Activated B cell treated with CpG ODN at 0.5 μM for 24 hours (primary cell): ENCODE data around the gene BPGM. TPM values are rescaled to one million over a fixed set of nuclear protein-coding genes. Genes with fewer than 3 reads are reported as not detected.

Experiments used
- ATAC-seq: fragments of 200-7000 bp; cut with Tn5 transposase; one replicate; pipeline ENCODE4 v1.10.0; 2021; ENCODE audit warnings: low read depth, mild to moderate bottlenecking, moderate library complexity
- CTCF ChIA-PET: fragments of 350-600 bp; sonication (Branson Sonifier 250); formaldehyde crosslinking; loops from one replicate; lab custom pipeline; 2021; ENCODE audit warnings: antibody characterized with exemption; lab: Charles Lee
- POLR2A ChIA-PET: fragments of 350-600 bp; sonication (Branson Sonifier 250); formaldehyde crosslinking; loops from one replicate; lab custom pipeline; 2021; ENCODE audit warnings: antibody characterized with exemption; lab: Charles Lee
- DNase-seq: peaks from one replicate; pipeline ENCODE4 v3.0.0; 2022
- H3K27ac Mint-ChIP-seq: one replicate; pipeline ENCODE4 v1.8.0; 2020; ENCODE audit warnings: mixed read lengths
- H3K27me3 Mint-ChIP-seq: one replicate; pipeline ENCODE4 v1.8.0; 2021; ENCODE audit warnings: mixed read lengths
- H3K36me3 Mint-ChIP-seq: one replicate; pipeline ENCODE4 v1.8.0; 2021; ENCODE audit warnings: low read depth, mixed read lengths
- H3K4me1 Mint-ChIP-seq: one replicate; pipeline ENCODE4 v1.8.0; 2021; ENCODE audit warnings: mixed read lengths
- H3K4me3 Mint-ChIP-seq: one replicate; pipeline ENCODE4 v1.8.0; 2020; ENCODE audit warnings: mild to moderate bottlenecking, mixed read lengths
- H3K9me3 Mint-ChIP-seq: one replicate; pipeline ENCODE4 v1.8.0; 2020; ENCODE audit warnings: mixed read lengths
- CTCF ChIP-seq: fragments of 200-600 bp; IDR thresholded peaks from one replicate; pipeline ENCODE4 v1.8.0; 2022; ENCODE audit warnings: antibody characterized with exemption, mild to moderate bottlenecking
- intact Hi-C: fragments of 100-400 bp; cut with micrococcal nuclease; formaldehyde crosslinking; loops from one replicate; pipeline ENCODE4 v1.15.1; 2024
- total RNA-seq: library from RNA; stranded (reverse); gene quantifications from 2 replicates; pipeline ENCODE4 v1.2.3, GENCODE V29; 2022

The BPGM gene
- total RNA-seq, 1 donor from 2014 or later = 10.1 TPM

- intact Hi-C loops = no loop called here
- ChIA-PET CTCF (interaction anchor here (0.9 to 1.1 kb wide), 2 partner anchors 12 to 252 kb away, joined by 3 read pairs; no protein-coding TSS in a partner anchor), POLR2A (no interaction called here)
- Mint-ChIP-seq H3K27ac (no peak overlapping the region), H3K27me3 (peaks cover 8% of the 10 kb centered on the region), H3K4me1 (no peaks in the 10 kb centered on the region), H3K36me3 (no peaks in the 10 kb centered on the region), H3K4me3 (no peak overlapping the region), H3K9me3 (no peaks in the 10 kb centered on the region)
- no peak for TF ChIP-seq CTCF
- ATAC-seq (no peak), DNase-seq (no peak)
Measured at GRCh38 chr7:134690614-134691504, 44.2 kb downstream of the BPGM start.

- CTCF ChIA-PET = interaction anchor here (1.1 kb wide), 1 partner anchor 11 kb away, joined by 3 read pairs; no protein-coding TSS in a partner anchor
Measured at GRCh38 chr7:134691546-134692343, 45.1 kb downstream of the BPGM start.

GRCh38 chr7:134692344-134692705 lies 45.7 kb downstream of the BPGM start:
- no peak for TF ChIP-seq CTCF
- DNase-seq (no peak), ATAC-seq (no peak)
- H3K9me3 Mint-ChIP-seq = no peaks in the 10 kb centered on the region
- H3K4me1 Mint-ChIP-seq = no peaks in the 10 kb centered on the region
- POLR2A ChIA-PET = no interaction called here
- CTCF ChIA-PET = no interaction called here
- H3K27ac Mint-ChIP-seq = no peak overlapping the region
- no peak overlapping the region for H3K4me3 Mint-ChIP-seq
- intact Hi-C loops = no loop called here
- no peaks in the 10 kb centered on the region for H3K36me3 Mint-ChIP-seq
- peaks cover 8% of the 10 kb centered on the region for H3K27me3 Mint-ChIP-seq

More at GRCh38 chr7:134691546-134692343, 45.1 kb downstream of the BPGM start:
- intact Hi-C loops = no loop called here
- TF ChIP-seq CTCF = no peak
- Mint-ChIP-seq H3K9me3 (no peaks in the 10 kb centered on the region), H3K4me1 (no peaks in the 10 kb centered on the region), H3K36me3 (no peaks in the 10 kb centered on the region), H3K27me3 (peaks cover 8% of the 10 kb centered on the region), H3K27ac (no peak overlapping the region), H3K4me3 (no peak overlapping the region)
- POLR2A ChIA-PET = no interaction called here
- DNase-seq (no peak), ATAC-seq (no peak)

GRCh38 chr7:134693256-134693655 lies 46.6 kb downstream of the BPGM start:
- Mint-ChIP-seq H3K36me3 (no peaks in the 10 kb centered on the region), H3K4me1 (no peaks in the 10 kb centered on the region), H3K27ac (no peak overlapping the region), H3K9me3 (no peaks in the 10 kb centered on the region), H3K27me3 (peaks cover 8% of the 10 kb centered on the region), H3K4me3 (no peak overlapping the region)
- CTCF ChIA-PET = no interaction called here
- DNase-seq (no peak), ATAC-seq (no peak)
- intact Hi-C loops = no loop called here
- POLR2A ChIA-PET = no interaction called here
- TF ChIP-seq CTCF = no peak

- POLR2A ChIA-PET = no interaction called here
- ATAC-seq (no peak), DNase-seq (no peak)
- H3K27ac Mint-ChIP-seq = no peak overlapping the region
- H3K27me3 Mint-ChIP-seq = peaks cover 8% of the 10 kb centered on the region
- no peaks in the 10 kb centered on the region for H3K9me3 Mint-ChIP-seq
- intact Hi-C loops = no loop called here
- TF ChIP-seq CTCF = no peak
- H3K4me1 Mint-ChIP-seq = no peaks in the 10 kb centered on the region
- CTCF ChIA-PET = no interaction called here
- no peak overlapping the region for H3K4me3 Mint-ChIP-seq
- no peaks in the 10 kb centered on the region for H3K36me3 Mint-ChIP-seq
Measured at GRCh38 chr7:134694299-134694698, 47.6 kb downstream of the BPGM start.
